WTC11 (cell line): ENCODE measurements around the gene PEX10. TPM values are rescaled to one million over a fixed set of nuclear protein-coding genes. Genes with fewer than 3 reads are reported as not detected.
A peak's percentile ranks its signal among the peaks of the same experiment; 100 is the strongest.

ENCODE experiments used
- ATAC-seq: fragments of 200-7000 bp; cut with Tn5 transposase; 2 replicates; pipeline ENCODE4 v1.10.0; 2021; ENCODE audit warnings: mild to moderate bottlenecking, moderate library complexity
- CTCF ChIA-PET: fragments of 300-600 bp; sonication (Branson Sonifier 250); formaldehyde crosslinking; loops from one replicate; lab custom pipeline; 2021; ENCODE audit warnings: antibody characterized with exemption; lab: Charles Lee
- POLR2A ChIA-PET: fragments of 350-600 bp; sonication (Branson Sonifier 250); formaldehyde crosslinking; loops from one replicate; lab custom pipeline; 2021; ENCODE audit warnings: antibody characterized with exemption; lab: Charles Lee
- DNase-seq: peaks from one replicate; pipeline ENCODE4 v3.0.0; 2021; ENCODE audit warnings: low spot score
- H3K27ac Mint-ChIP-seq: 2 replicates; pipeline ENCODE4 v1.8.0; 2021; ENCODE audit warnings: mixed read lengths
- H3K27me3 Mint-ChIP-seq: 2 replicates; pipeline ENCODE4 v1.8.0; 2021; ENCODE audit warnings: low read depth, mild to moderate bottlenecking, moderate library complexity, mixed read lengths
- H3K36me3 Mint-ChIP-seq: 2 replicates; pipeline ENCODE4 v1.8.0; 2021; ENCODE audit warnings: mixed read lengths
- H3K4me1 Mint-ChIP-seq: 2 replicates; pipeline ENCODE4 v1.8.0; 2022; ENCODE audit warnings: mixed read lengths
- H3K4me3 Mint-ChIP-seq: 2 replicates; pipeline ENCODE4 v1.8.0; 2021; ENCODE audit warnings: mild to moderate bottlenecking, moderate library complexity, mixed read lengths
- H3K9me3 Mint-ChIP-seq: 2 replicates; pipeline ENCODE4 v1.8.0; 2021; ENCODE audit warnings: mixed read lengths
- ARID4B ChIP-seq: sonication (generic); formaldehyde crosslinking; IDR thresholded peaks from 2 replicates; pipeline ENCODE4 v1.8.0; 2023; ENCODE audit warnings: missing genetic modification reagents, mild to moderate bottlenecking, borderline replicate concordance
- CDX4 ChIP-seq: fragments of 250-450 bp; sonication (Bioruptor Pico); IDR thresholded peaks from 2 replicates; pipeline ENCODE4 v1.9.0; 2021; ENCODE audit warnings: moderate library complexity, mild to moderate bottlenecking, inconsistent platforms, borderline replicate concordance
- HMGXB4 ChIP-seq: sonication (generic); formaldehyde crosslinking; IDR thresholded peaks from 2 replicates; pipeline ENCODE4 v1.8.1; 2023; ENCODE audit warnings: mild to moderate bottlenecking, moderate library complexity, missing genetic modification reagents
- IRF1 ChIP-seq: sonication (generic); formaldehyde crosslinking; IDR thresholded peaks from 2 replicates; pipeline ENCODE4 v1.8.0; 2023; ENCODE audit warnings: missing genetic modification reagents
- IRF2 ChIP-seq: sonication (generic); formaldehyde crosslinking; IDR thresholded peaks from 2 replicates; pipeline ENCODE4 v1.8.0; 2022; ENCODE audit warnings: low read depth, missing genetic modification reagents, borderline replicate concordance
- JAZF1 ChIP-seq: fragments of 250-450 bp; sonication (Bioruptor Pico); IDR thresholded peaks from 2 replicates; pipeline ENCODE4 v1.9.0; 2021; ENCODE audit warnings: moderate library complexity, mild to moderate bottlenecking, inconsistent platforms
- NR2C2 ChIP-seq: sonication (generic); formaldehyde crosslinking; IDR thresholded peaks from 2 replicates; pipeline ENCODE4 v1.8.0; 2022; ENCODE audit warnings: mild to moderate bottlenecking, missing genetic modification reagents
- SMAD4 ChIP-seq: sonication (generic); formaldehyde crosslinking; IDR thresholded peaks from 2 replicates; pipeline ENCODE4 v1.8.0; 2022; ENCODE audit warnings: mild to moderate bottlenecking, missing genetic modification reagents
- TEAD1 ChIP-seq: sonication (generic); formaldehyde crosslinking; IDR thresholded peaks from 2 replicates; pipeline ENCODE4 v1.8.0; 2022; ENCODE audit warnings: mild to moderate bottlenecking, missing genetic modification reagents
- ZBTB21 ChIP-seq: sonication (generic); formaldehyde crosslinking; IDR thresholded peaks from 2 replicates; pipeline ENCODE4 v1.8.1; 2023; ENCODE audit warnings: mild to moderate bottlenecking, missing genetic modification reagents, borderline replicate concordance
- ZMAT4 ChIP-seq: fragments of 250-450 bp; sonication (Bioruptor Pico); IDR thresholded peaks from 2 replicates; pipeline ENCODE4 v1.9.0; 2021; ENCODE audit warnings: mild to moderate bottlenecking
- ZNF263 ChIP-seq: sonication (generic); formaldehyde crosslinking; IDR thresholded peaks from 2 replicates; pipeline ENCODE4 v1.8.1; 2022; ENCODE audit warnings: low read depth, mild to moderate bottlenecking, moderate library complexity, missing genetic modification reagents
- ZNF281 ChIP-seq: sonication (generic); formaldehyde crosslinking; IDR thresholded peaks from 2 replicates; pipeline ENCODE4 v1.8.0; 2023; ENCODE audit warnings: mild to moderate bottlenecking, missing genetic modification reagents
- ZNF423 ChIP-seq: fragments of 250-450 bp; sonication (Bioruptor Pico); IDR thresholded peaks from 2 replicates; pipeline ENCODE4 v2.1.2; 2022; ENCODE audit warnings: mild to moderate bottlenecking, moderate library complexity
- total RNA-seq: library from RNA; stranded (reverse); gene quantifications from 3 replicates; pipeline ENCODE4 v1.2.3, GENCODE V29; 2021

Gene PEX10
- total RNA-seq, 1 experiment from 2014 or later = 29.3 TPM

- ChIA-PET CTCF (no interaction called here), POLR2A (interaction anchor here (0.7 kb wide), 1 partner anchor 169 kb away, joined by 3 read pairs; no protein-coding TSS in a partner anchor)
- H3K4me1 Mint-ChIP-seq = no peaks in the 10 kb centered on the region
- ATAC-seq (no peak), DNase-seq (peak; percentile 20)
- H3K4me3 Mint-ChIP-seq = no peak overlapping the region
- peaks cover 19% of the 10 kb centered on the region for H3K9me3 Mint-ChIP-seq
- no peaks in the 10 kb centered on the region; the same call in 1 of the 2 replicates for H3K27me3 Mint-ChIP-seq
- TF ChIP-seq ZNF263 (CRISPR knock-in tag) = no peak
- no peak overlapping the region for H3K27ac Mint-ChIP-seq
- peaks cover 16% of the 10 kb centered on the region for H3K36me3 Mint-ChIP-seq
These were observed 44.2 kb downstream of the PEX10 start for GRCh38 chr1:2368053-2368744.

- H3K36me3 Mint-ChIP-seq = peaks cover 14% of the 10 kb centered on the region
- H3K9me3 Mint-ChIP-seq = peaks cover 28% of the 10 kb centered on the region
- no peak overlapping the region for H3K27ac Mint-ChIP-seq
- ChIA-PET POLR2A (no interaction called here), CTCF (no interaction called here)
- no peak for DNase-seq
- no peak for TF ChIP-seq IRF2 (CRISPR knock-in tag)
- TF ChIP-seq ZNF281 (CRISPR knock-in tag) = no peak
- no peak for TF ChIP-seq ZNF423 (CRISPR knock-in tag)
- TF ChIP-seq CDX4 = no peak
- no peak for TF ChIP-seq ZNF263 (CRISPR knock-in tag)
- TF ChIP-seq, all 79 proteins: peak for 0
- Mint-ChIP-seq H3K4me1 (no peaks in the 10 kb centered on the region), H3K27me3 (no peaks in the 10 kb centered on the region; the same call in 1 of the 2 replicates), H3K4me3 (no peak overlapping the region)
- no peak for ATAC-seq
These were observed 48.4 kb downstream of the PEX10 start for GRCh38 chr1:2363847-2364513.

- no peaks in the 10 kb centered on the region; the same call in 1 of the 2 replicates for H3K27me3 Mint-ChIP-seq
- DNase-seq (no peak), ATAC-seq (no peak)
- H3K9me3 Mint-ChIP-seq = peaks cover 17% of the 10 kb centered on the region
- H3K4me1 Mint-ChIP-seq = no peaks in the 10 kb centered on the region
- H3K36me3 Mint-ChIP-seq = peaks cover 7% of the 10 kb centered on the region
- ChIA-PET CTCF (interaction anchor here (0.6 kb wide), 1 partner anchor 20 kb away, joined by 3 read pairs; no protein-coding TSS in a partner anchor), POLR2A (no interaction called here)
- H3K27ac Mint-ChIP-seq = no peak overlapping the region
- H3K4me3 Mint-ChIP-seq = no peak overlapping the region
- TF ChIP-seq TEAD1 (no peak), NR2C2 (CRISPR knock-in tag) (no peak), ZBTB21 (CRISPR knock-in tag) (no peak), JAZF1 (no peak), ZNF263 (CRISPR knock-in tag) (no peak), ARID4B (CRISPR knock-in tag) (no peak), HMGXB4 (no peak), SMAD4 (CRISPR knock-in tag) (no peak), IRF1 (CRISPR knock-in tag) (no peak), ZMAT4 (no peak)
These were observed 51.6 kb downstream of the PEX10 start for GRCh38 chr1:2360588-2361364.
